ENCODE data around the gene C15orf61. TPM values are rescaled to one million over a fixed set of nuclear protein-coding genes. Genes with fewer than 3 reads are reported as not detected.

Gene C15orf61
- total RNA-seq, 1 donor from 2014 or later, result 5.2 TPM

- H3K36me3 Mint-ChIP-seq (ENCODE audit: low read depth), result peaks cover 14% of the 10 kb centered on the region
- no peak for DNase-seq (ENCODE audit: low spot score)
These were observed 38.6 kb downstream of the C15orf61 start for GRCh38 chr15:67559576-67559975.

DNA sequence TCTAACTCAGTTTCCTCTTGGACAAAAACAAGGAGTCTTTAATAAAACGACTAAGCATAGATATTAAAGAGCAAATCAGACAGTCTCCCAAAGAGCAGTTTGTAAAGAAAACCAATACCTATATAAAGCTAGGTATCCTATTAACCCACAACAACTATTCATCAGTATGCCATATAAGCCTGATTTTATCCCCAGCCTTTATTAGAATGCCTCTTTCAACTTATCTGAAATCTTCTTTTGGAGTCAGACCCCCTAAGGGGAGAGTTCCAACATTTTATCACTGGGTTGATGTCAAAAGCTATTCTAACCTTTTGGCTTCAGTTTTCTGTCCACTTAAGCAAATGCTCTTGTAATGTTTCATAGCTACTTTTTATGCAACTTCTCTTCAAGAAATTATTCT, 39.4 kb downstream of the C15orf61 start:
- Mint-ChIP-seq H3K36me3 (ENCODE audit: low read depth) (peaks cover 14% of the 10 kb centered on the region), H3K27ac (ENCODE audit: unreplicated experiment) (no peak overlapping the region), H3K4me1 (ENCODE audit: low read depth) (peaks cover 2% of the 10 kb centered on the region), H3K4me3 (ENCODE audit: unreplicated experiment) (no peak overlapping the region), H3K27me3 (ENCODE audit: low read depth) (no peaks in the 10 kb centered on the region), H3K9me3 (ENCODE audit: low read depth) (peaks cover 6% of the 10 kb centered on the region)
- no peak for DNase-seq (ENCODE audit: low spot score)
- TF ChIP-seq, protein P1, sequence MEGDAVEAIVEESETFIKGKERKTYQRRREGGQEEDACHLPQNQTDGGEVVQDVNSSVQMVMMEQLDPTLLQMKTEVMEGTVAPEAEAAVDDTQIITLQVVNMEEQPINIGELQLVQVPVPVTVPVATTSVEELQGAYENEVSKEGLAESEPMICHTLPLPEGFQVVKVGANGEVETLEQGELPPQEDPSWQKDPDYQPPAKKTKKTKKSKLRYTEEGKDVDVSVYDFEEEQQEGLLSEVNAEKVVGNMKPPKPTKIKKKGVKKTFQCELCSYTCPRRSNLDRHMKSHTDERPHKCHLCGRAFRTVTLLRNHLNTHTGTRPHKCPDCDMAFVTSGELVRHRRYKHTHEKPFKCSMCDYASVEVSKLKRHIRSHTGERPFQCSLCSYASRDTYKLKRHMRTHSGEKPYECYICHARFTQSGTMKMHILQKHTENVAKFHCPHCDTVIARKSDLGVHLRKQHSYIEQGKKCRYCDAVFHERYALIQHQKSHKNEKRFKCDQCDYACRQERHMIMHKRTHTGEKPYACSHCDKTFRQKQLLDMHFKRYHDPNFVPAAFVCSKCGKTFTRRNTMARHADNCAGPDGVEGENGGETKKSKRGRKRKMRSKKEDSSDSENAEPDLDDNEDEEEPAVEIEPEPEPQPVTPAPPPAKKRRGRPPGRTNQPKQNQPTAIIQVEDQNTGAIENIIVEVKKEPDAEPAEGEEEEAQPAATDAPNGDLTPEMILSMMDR (IDR thresholded peaks at IDR 0.05), result no peak

More at GRCh38 chr15:67559576-67559975, 38.6 kb downstream of the C15orf61 start:
- Mint-ChIP-seq H3K27me3 (ENCODE audit: low read depth) (no peaks in the 10 kb centered on the region), H3K4me3 (ENCODE audit: unreplicated experiment) (no peak overlapping the region), H3K9me3 (ENCODE audit: low read depth) (peaks cover 6% of the 10 kb centered on the region), H3K27ac (ENCODE audit: unreplicated experiment) (no peak overlapping the region), H3K4me1 (ENCODE audit: low read depth) (peaks cover 2% of the 10 kb centered on the region)
- TF ChIP-seq, protein P1 (IDR thresholded peaks at IDR 0.05), result no peak

DNA sequence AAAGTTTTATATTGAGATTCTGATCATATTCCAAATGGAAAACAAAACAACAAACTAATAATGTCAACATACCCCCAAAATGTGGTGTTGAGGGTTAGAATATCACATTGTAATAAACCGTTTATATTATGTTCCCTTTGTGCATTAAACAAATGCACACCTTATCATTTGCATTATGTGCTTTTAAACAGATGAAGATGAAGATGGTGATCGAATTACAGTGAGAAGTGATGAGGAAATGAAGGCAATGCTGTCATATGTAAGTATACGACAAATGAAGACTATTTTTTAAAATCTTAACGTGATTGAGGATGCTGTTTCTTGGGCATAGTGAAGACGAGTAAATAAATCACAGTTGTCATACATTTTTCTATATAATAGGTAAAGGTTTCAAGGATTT, 42.2 kb downstream of the C15orf61 start:
- H3K9me3 Mint-ChIP-seq (ENCODE audit: low read depth), result peaks cover 6% of the 10 kb centered on the region
- no peak overlapping the region for H3K27ac Mint-ChIP-seq (ENCODE audit: unreplicated experiment)
- DNase-seq (ENCODE audit: low spot score), result no peak
- peaks cover 12% of the 10 kb centered on the region for H3K36me3 Mint-ChIP-seq (ENCODE audit: low read depth)
- H3K4me1 Mint-ChIP-seq (ENCODE audit: low read depth), result peaks cover 2% of the 10 kb centered on the region
- H3K27me3 Mint-ChIP-seq (ENCODE audit: low read depth), result no peaks in the 10 kb centered on the region
- H3K4me3 Mint-ChIP-seq (ENCODE audit: unreplicated experiment), result no peak overlapping the region
- TF ChIP-seq, protein P1 (IDR thresholded peaks at IDR 0.05), result no peak

GRCh38 chr15:67564021-67564967, 43.4 kb downstream of the C15orf61 start:
- DNase-seq (ENCODE audit: low spot score), result no peak
- Mint-ChIP-seq H3K4me1 (ENCODE audit: low read depth) (peaks cover 2% of the 10 kb centered on the region), H3K27ac (ENCODE audit: unreplicated experiment) (no peak overlapping the region), H3K9me3 (ENCODE audit: low read depth) (no peaks in the 10 kb centered on the region), H3K27me3 (ENCODE audit: low read depth) (no peaks in the 10 kb centered on the region), H3K4me3 (ENCODE audit: unreplicated experiment) (no peak overlapping the region), H3K36me3 (ENCODE audit: low read depth) (peaks cover 4% of the 10 kb centered on the region)
- TF ChIP-seq, protein P1 (IDR thresholded peaks at IDR 0.05), result no peak

DNA sequence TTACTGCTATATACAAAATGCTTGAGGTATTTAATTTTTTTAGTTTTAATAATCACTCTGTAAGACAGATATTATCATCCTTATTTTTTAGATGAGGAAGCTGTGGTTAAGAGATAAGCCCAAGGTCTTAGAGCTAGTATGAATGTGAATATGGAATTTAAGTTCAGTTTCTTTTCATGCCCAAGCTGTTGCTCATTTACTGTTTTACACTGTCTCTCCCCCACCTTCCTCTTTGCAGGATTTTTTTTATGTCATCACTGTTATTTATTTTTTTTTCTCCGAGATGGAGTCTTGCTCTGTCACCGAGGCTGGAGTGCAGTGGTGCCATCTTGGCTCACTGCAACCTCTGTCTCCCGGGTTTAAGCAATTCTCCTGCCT, 44.0 kb downstream of the C15orf61 start:
- Mint-ChIP-seq H3K9me3 (ENCODE audit: low read depth) (no peaks in the 10 kb centered on the region), H3K4me1 (ENCODE audit: low read depth) (peaks cover 2% of the 10 kb centered on the region), H3K27ac (ENCODE audit: unreplicated experiment) (no peak overlapping the region), H3K36me3 (ENCODE audit: low read depth) (peaks cover 4% of the 10 kb centered on the region), H3K4me3 (ENCODE audit: unreplicated experiment) (no peak overlapping the region), H3K27me3 (ENCODE audit: low read depth) (no peaks in the 10 kb centered on the region)
- TF ChIP-seq, protein P1 (IDR thresholded peaks at IDR 0.05), result no peak
- DNase-seq (ENCODE audit: low spot score), result no peak

Data from chondrocyte (in vitro differentiated cells).